Epithelial cell of prostate (primary cell): Measurements from ENCODE around the gene BNC2.

Experiments
- DNase-seq: peaks from one replicate; pipeline ENCODE4 v3.0.0-alpha.2; 2011; ENCODE audit warnings: low read depth, low spot score
- H3K27ac ChIP-seq: fragments of 450-650 bp; 2 replicates; pipeline ENCODE4 v1.5.1; 2017; ENCODE audit warnings: mild to moderate bottlenecking

Gene BNC2

DNA sequence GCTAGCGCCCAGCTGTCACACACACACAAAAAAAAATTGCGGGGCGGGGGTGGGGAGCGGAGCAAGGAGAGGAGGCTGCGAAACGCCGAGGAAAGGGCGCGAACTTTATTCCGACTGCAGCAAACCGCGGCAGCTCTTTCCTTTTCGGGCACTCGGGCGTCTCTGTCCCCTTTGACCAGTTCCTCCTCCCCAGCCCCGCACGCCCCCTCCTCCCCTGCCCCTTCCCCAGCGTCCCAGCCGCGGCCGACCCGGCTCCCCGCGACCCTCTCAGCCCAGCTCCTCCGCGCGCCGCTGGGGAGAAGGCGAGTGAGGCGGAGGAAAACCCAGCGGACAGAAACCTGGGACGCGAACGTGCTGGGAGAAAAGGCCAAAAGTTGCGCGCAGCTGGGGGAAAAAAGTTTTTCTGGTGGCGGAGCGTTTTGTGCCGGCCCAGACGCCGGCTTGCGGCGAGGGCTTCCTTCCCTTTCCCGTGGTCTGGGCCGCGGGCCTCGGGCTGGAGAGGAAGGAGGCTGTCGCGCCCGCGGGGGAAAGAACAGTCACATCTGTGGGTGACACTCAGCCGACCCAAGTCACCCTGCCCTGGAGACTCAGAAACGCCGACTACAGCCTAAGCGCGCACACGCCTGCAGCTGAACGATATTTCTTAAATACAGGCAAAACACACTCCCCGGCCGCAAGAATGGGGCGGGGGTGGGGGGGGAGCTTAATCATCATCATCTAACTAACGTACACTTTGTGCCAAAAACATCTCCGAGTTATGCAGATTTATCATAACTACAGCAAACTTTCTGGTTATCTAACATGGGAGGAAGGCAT lies 1.1 kb upstream of the BNC2 start:
- H3K27ac ChIP-seq: no peak overlapping the region
- no peak for DNase-seq

DNA sequence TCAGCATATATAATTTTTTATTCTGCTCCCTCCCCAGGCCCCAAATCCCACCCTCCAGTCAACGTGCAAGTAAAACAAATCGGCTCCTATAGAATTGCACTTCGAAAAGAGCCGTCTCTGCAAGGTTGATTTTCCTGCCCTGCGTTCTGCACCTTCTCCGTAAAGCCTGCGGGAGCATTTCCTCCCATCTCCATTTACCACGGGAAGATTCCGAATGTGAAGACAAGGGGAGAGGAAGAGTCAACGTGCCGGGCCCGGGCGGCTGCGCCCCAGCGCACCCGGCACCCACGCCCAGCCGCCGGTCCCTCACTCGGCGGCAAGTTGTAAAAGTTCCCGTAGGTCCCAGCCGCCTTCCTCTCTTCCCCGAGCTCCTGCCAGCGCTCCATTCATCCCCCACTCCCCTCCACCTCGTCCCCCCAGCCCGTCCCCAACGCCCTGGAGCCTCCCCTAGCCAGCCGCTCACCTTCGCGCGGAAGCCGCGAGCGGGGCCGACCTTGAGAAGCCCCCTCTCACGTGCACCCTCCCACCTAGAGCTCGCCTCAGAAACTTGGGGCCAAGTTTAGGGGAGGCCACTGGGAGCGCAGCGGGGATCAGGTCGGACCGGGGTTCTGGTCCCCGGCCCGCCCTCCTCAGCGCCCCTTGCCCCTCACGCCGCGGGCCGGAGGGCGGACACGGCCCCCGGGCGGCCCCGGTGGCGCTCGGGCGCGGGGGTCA lies 431 bp downstream of the BNC2 start:
- no peak overlapping the region for H3K27ac ChIP-seq
- DNase-seq: no peak

DNA sequence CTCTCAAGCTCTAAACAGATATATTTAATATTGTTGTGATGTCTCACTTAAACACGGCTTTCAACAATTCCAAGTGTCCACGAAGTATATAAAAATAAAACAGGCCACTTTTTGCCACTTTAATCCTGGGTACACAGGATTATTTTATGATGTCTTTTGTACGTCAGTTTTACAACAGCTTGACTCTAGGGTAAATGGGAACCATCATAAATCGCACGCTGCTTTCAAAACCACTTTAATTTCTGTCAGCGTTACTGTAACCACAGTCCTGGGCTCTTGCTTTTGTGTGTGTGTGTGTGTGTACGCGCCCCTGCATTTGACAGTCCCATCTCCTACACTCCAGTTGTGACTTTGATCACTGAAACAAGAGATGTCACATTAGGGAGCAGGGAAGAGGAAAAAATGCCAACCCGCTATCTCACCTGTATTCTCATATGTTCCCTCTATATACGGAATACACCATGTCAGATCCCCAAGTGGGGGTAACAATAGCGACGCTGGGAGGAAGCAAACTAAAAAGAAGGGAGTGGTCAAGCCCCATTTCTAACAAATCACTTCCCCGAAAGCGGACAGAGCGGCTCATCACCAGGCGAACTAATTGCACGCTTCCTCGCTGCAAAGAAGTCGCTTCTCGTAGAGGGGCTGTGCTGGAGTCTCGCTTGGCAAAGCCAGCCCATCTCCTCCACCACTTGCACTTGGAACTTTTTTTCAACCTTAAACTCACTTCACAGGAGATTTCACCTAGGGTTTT lies 1.2 kb downstream of the BNC2 start:
- DNase-seq: no peak
- H3K27ac ChIP-seq: no peak overlapping the region

DNA sequence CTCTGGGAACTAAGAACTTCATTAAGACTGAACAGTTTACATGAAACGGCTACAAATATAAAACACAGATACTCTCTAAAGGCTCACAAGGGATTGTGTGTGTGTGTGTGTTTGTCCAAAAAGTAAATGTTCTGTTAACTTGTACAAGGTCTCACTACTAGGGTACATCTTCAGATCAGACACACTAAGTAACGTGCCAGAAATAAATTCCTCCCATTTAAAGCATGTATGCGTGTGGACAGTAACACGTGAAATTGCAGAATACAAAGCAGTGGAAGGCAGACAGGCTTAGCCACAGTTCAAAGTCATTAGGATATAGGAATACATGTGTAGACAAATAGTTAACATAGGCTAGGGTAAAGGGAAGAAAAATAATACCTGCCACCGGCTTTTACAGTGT lies 1.8 kb downstream of the BNC2 start:
- no peak for DNase-seq
- no peak overlapping the region for H3K27ac ChIP-seq

DNA sequence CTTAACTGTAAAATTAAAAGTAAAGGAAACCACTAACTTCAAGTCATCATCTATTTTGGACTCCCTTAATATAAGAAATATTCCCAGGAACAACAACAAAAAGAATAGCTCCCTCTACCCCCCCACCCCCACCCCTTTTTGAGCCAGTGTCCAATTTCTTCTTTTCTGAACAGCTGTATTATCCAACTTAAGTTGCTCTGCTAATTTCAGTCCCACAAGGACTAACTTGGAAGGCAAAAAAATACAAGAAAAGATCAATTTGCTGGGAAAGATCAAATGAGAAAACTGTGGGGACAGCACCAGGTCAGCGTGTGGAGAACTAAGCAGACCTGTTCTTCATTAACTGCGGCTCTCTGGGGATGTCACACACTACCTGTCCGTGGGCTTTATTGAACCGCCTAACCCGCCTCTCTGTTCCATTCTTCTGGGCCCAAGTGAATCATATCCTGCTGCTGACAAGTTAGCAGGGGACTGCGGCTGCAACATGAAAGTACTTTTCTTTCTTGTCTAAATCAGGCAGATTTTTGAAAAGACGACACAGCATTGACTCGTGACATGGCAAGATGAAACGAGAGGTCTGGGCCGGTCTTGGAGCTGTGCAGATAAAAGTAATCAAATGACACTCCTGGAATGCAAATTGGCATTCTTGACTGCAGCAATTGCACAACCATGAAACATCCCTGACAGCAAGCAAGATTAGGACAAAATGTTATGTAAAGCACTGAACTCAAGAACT lies 2.7 kb downstream of the BNC2 start:
- H3K27ac ChIP-seq: no peak overlapping the region
- DNase-seq: no peak

DNA sequence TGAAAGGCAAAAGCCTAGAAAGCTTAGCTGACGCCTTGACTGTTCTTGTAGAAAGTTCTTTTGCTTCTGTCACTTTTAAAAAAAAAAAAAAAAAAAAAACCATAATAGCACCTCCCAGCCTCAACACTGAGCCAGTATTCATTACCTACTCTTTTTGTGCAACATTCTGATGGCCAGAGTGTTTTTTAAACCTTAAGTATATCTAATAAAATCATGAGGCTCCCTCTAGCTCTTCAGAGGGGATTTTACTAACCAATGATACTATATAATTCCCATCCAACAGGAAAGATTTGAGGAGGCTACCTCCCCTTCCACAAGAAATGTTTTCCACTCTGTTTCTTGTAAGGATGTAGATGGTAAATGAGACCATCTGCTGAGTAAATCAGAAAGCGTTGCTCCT lies 3.9 kb downstream of the BNC2 start:
- DNase-seq: no peak
- no peak overlapping the region for H3K27ac ChIP-seq

DNA sequence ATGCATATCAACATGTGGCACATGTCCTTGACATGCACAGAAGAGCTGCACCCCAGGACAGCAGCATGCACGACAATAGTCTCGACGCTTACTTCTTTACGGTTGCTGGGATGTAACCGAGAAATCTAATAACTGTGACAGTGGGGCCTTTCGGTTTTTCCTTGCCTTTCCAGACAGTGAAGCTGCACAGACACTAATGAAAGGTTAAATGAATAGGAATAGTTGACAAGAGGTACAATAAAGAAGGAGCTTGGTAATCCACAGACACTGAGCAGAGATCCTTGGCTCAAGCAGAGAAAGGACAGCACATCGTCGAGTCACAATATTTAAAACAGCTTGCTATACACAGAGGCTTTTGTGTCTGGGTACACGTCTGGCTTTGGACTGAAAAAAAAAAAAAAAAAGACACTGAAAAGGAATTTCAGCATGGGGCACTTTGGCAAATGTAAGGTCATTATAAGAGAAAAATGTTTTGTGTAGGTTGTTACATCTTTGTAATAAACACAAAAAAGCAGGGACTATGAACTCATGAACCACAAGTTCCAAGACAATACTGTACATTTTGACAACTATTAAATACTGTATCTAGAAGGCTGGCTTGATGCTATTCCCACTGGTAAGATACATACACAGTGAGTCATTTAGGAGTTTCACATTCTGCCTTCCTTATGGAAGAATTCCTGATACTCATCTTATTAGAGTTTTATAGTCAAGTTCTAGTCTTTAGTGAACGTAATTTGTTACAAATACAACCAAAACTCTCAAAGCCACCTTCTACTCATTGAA lies 5.6 kb downstream of the BNC2 start:
- no peak overlapping the region for H3K27ac ChIP-seq
- DNase-seq: no peak

DNA sequence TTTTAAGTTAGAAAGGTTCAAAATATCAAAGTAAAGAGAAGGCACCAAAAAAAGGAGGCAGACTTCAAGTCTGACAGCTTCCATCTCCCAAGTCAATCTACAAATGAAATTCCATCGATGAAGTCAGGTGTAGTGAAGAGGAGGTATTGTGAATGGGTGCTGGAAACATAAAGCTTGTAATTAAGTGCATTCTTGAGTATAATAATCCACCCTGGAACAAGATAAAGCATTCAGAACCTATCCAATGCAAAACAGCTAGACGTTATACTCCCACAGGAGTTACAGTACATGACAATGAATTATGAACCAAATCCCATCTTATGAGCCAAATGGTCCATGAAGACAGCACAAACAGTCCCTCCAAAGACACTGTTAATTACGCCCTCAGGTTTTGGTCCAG lies 22.3 kb downstream of the BNC2 start:
- no peak overlapping the region for H3K27ac ChIP-seq
- DNase-seq: no peak

DNA sequence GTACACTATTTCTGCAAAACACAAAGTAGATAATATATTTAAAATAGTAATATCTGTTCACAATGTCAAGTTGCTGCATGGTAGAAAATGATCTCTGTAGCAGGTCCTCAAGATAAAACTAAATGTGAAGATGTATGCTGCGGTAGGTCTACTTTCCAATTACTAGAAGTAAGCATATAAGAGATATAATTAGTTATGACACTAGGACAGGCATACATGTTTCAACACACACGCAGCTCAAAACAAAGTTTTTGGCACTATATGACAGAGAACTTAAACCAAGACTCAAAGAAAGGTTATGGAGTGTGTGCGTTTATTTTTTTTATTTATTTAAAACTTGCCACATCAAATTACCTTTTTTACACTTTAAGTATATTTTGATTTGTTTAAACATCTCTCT lies 23.5 kb downstream of the BNC2 start:
- DNase-seq: no peak
- no peak overlapping the region for H3K27ac ChIP-seq

DNA sequence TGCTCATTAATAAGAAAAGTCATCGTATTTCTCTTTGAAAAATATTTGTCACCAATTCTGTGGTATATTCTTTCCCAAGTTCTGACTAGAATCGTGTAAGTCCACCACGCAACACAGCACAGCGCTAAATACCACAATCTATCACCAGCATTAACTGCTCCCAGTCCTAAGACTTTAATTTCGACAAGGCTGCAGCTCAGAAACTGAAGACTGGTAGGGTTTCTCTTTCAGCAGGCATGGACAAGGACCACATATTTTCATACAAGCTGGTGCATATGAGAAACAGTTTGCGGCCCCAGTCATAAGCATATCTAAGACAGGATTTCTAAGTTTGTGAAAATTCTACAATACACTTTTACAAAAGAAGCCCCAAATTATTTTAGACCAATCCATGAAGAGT lies 24.1 kb downstream of the BNC2 start:
- no peak overlapping the region for H3K27ac ChIP-seq
- DNase-seq: no peak

DNA sequence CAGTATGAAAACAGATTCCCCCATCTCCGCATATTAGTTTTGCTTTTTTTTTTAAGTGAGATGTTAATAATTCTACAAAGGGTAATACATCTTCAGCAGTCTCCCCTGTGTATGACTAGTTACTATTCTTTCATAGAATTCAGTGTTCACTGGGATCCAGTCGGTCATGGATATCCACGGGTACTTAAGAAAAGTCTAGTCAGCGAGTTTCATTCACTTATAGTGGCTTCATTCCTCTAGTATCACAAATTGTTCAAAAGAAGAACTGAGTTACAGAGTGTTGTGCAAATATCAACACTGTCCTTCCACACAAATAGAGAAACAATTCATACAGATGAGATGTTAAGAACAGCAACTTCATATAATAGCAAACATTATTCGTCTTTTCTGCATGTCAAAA lies 35.7 kb downstream of the BNC2 start:
- H3K27ac ChIP-seq: no peak overlapping the region
- DNase-seq: no peak

DNA sequence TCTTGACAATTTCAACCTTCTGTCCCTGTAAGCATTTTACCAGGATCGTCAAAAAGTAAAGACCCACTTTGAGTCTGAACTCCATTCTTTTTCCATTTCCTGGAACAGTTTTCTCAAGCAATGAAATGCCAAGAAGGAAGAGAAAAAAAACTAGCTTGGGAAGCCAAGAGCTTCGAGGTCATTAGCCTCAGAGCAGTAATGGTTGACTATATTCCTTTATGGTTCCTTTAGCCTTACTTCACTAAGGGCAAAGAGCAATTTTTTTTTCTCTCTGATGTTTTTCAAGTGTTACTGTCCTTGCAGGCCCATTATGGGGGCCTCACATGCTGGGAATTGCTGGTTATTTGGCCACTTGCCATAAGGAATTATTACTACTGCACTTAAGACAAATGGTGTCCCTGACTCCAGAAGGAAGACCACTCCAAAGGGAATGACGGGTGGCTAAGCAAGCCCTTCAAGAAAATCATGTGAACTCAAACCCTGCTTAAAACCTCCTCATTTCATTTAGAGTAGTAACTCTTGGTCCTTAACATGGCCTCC lies 37.1 kb downstream of the BNC2 start:
- DNase-seq: no peak
- no peak overlapping the region for H3K27ac ChIP-seq

DNA sequence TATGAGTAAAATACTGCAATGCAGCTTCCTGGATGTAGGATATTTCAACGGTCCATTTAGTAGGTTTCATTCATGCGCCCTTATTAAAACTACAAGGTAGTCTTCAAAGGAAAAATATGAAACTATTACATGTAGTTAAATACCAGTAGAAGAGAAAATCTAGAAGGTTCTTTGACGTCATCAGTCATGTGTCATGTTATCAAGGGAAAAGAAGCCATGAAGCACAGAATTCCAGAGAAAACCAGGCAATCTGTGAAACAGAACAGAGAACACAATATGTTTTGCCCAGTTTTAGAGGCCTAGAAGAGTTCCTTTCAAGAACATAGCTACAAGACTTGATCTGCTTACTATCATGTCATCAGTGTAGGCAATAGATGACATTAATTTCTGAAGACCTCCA lies 38.4 kb downstream of the BNC2 start:
- DNase-seq: no peak

DNA sequence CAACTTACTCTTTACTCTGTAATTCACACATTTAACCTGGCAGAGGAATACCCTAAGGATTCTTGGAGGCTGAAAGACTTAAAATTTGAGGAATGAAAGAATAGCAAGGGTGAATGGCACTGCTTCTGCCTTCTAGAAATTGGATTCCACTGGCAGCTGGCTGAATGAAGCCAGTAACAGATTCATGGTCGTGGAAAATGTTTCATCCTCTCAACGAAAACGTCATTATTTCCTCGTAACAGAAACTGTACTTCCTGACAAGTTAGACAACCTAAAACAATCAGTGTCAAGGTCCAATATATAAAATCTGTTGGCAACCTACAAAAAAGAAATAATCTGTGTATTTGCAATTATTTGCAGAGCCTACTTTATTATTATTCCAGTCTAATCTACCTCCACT lies 39.7 kb downstream of the BNC2 start:
- no peak overlapping the region for H3K27ac ChIP-seq
- no peak for DNase-seq

More for the DNA sequence above, 38.4 kb downstream of the BNC2 start:
- H3K27ac ChIP-seq: no peak overlapping the region

DNA sequence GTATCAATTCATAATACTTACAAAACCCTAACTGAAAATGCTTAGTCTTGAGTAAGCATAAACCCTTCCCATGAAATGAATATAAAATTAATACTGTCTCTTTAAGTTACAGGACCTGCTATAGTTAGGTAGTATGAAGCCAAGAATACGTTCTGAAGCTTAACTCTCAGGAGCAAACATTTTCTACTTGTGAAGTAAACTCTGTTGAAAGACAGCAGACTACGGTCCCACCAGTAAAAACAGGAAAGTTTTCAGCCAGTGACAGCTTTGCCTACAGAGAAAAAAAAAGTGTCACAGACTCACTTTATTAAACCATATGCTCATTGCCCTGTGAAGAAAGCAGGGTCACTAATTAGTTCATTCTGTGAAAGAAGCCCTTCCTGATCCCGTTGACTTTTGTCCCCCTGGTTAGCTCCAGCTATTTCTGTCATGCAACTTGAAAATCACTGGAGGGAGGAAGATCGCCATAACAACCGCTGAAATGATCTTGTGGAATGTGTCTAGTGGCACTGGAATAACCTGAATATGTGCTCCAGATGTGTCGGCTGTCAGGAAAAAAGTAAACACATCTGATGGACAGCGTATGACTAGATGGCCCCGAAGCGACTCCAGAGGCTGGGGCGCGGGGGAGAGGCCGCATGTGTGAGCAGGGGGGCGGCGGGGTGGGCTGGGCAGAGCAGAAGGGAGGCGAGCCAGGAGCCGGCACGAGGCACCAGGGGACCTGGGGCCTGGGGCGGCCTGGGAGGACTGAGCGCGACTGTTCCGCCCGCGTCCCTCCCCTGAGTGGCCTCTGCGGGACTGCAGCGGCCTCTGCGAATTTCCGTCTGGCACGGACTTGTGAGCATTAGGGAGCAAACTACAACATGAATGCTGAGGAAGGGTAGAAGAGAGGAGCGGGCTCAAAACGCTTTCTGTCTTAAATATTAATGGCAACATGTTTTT lies 41.9 kb downstream of the BNC2 start:
- H3K27ac ChIP-seq: no peak overlapping the region
- DNase-seq: no peak

DNA sequence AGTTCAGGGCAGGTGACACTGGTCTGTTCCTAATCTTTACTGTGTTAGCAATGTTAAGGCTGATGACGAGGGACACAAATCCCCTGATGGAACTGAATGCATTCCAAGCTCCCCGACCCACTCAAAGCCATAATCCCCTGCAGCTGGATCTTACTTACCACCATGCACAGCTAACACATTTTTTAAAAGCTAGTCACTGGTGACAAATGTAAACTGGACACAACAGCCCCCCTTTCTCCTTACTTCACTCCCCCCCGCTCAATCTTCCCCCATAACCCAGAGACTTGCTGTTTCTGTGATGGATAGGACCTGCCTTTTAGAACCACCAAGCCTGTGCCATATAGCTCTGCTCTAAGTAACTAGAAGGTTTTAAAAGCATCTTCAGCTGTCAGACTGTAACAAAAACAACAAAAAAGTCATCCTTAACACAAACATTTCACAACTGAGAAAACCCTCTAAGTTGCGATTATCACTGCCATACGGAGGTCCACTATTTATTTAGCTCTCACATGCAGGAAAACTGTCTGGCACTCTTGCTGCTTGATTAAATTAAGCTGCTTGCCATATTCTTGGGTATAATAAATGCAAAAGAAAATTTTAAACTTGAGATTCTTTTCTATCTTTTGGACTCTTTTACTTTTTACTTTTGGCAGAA lies 44.4 kb downstream of the BNC2 start:
- no peak overlapping the region for H3K27ac ChIP-seq
- no peak for DNase-seq

DNA sequence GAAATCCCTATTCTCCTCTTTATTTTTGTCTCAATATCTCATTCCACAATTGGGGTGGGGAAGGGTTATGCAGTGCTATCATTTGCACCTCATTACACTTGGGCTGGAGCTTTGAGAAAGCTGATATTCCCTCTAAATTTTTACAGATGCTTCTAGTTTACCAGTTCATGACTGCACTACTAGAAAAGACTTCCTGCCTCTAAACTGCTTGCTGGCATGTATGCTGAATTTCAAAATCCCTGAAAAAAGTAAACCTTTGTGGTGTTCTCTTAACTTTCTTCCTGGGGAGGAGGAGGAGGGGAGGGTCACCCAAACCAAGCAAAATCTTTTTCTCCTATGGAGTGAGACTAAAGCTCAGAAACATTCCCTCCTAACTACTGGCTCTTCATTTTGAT lies 45.1 kb downstream of the BNC2 start:
- no peak overlapping the region for H3K27ac ChIP-seq
- DNase-seq: no peak
